ENCODE measurements around the gene ZNF799. TPM values are rescaled to one million over a fixed set of nuclear protein-coding genes. Genes with fewer than 3 reads are reported as not detected.
"Not testable (repeated sequence)": the region's sequence is repeated elsewhere in the genome, so short reads cannot be mapped to it uniquely, and the experiment has no call there.

ZNF799 gene
- total RNA-seq, 2 donors from 2014 or later = 2.0 to 2.2 TPM

- no peak for DNase-seq (ENCODE audit: low spot score)
- Histone ChIP-seq H3K27me3 (no peaks in the 10 kb centered on the region), H3K4me1 (no peaks in the 10 kb centered on the region), H3K4me3 (no peak overlapping the region), H3K9me3 (peaks cover 0 to 31% of the 10 kb centered on the region in 2 donors), H3K27ac (no peak overlapping the region), H3K36me3 (peaks cover 8% of the 10 kb centered on the region)
- no peak for TF ChIP-seq CTCF (IDR thresholded peaks at IDR 0.05)
These were observed 21.2 kb downstream of the ZNF799 start for GRCh38 chr19:12379732-12380443.

GRCh38 chr19:12374026-12374425 lies 27.0 kb downstream of the ZNF799 start:
- H3K4me1 ChIP-seq = no peaks in the 10 kb centered on the region
- peaks cover 0 to 9% of the 10 kb centered on the region in 2 donors for H3K9me3 ChIP-seq
- DNase-seq (ENCODE audit: low spot score) = no peak
- no peaks in the 10 kb centered on the region for H3K27me3 ChIP-seq
- H3K4me3 ChIP-seq = no peak overlapping the region
- no peak for TF ChIP-seq CTCF (IDR thresholded peaks at IDR 0.05)
- no peak overlapping the region for H3K27ac ChIP-seq
- H3K36me3 ChIP-seq = no peaks in the 10 kb centered on the region

- Histone ChIP-seq H3K27me3 (no peaks in the 10 kb centered on the region), H3K9me3 (no peaks in the 10 kb centered on the region), H3K4me3 (peak within 1 kb of the TSS; percentile 88 to 93), H3K36me3 (no peaks in the 10 kb centered on the region), H3K4me1 (peaks cover 0 to 11% of the 10 kb centered on the region in 2 donors), H3K27ac (peak within 1 kb of the TSS; percentile 90 to 92)
- DNase-seq (ENCODE audit: low spot score) = peak; percentile 98
- peak in 1 of 2 donors; percentile 77 for TF ChIP-seq CTCF (IDR thresholded peaks at IDR 0.05)
These were observed 35.6 kb downstream of the ZNF799 start, which contains the start of gene ZNF442 for GRCh38 chr19:12365236-12366162. ZNF442 (minus strand) TSS chr19:12365683; CDS start chr19:12363631, 2,052 bp downstream.

GRCh38 chr19:12364391-12365235 lies 36.5 kb downstream of the ZNF799 start:
- TF ChIP-seq CTCF (IDR thresholded peaks at IDR 0.05) = no peak
- DNase-seq (ENCODE audit: low spot score) = peak; percentile 60

GRCh38 chr19:12362236-12362635 lies 38.8 kb downstream of the ZNF799 start:
- H3K4me1 ChIP-seq = peaks cover 0 to 11% of the 10 kb centered on the region in 2 donors
- not testable (repeated sequence) for DNase-seq (ENCODE audit: low spot score); H3K27me3 ChIP-seq; H3K9me3 ChIP-seq; H3K27ac ChIP-seq; H3K36me3 ChIP-seq; H3K4me3 ChIP-seq

More at GRCh38 chr19:12364391-12365235, 36.5 kb downstream of the ZNF799 start:
- peak overlapping the region; percentile 88 to 93 for H3K4me3 ChIP-seq
- peak overlapping the region; percentile 90 to 92 for H3K27ac ChIP-seq
- no peaks in the 10 kb centered on the region for H3K9me3 ChIP-seq
- no peaks in the 10 kb centered on the region for H3K27me3 ChIP-seq
- peaks cover 0 to 11% of the 10 kb centered on the region in 2 donors for H3K4me1 ChIP-seq
- no peaks in the 10 kb centered on the region for H3K36me3 ChIP-seq
